Neural progenitor cell (in vitro differentiated cells): ENCODE data around the gene SETD3.

Experiments used
- EZH2phosphoT487 ChIP-seq: fragments of 200-600 bp; sonication (generic); IDR thresholded peaks from 2 replicates; pipeline ENCODE4 v1.6.1; 2017; ENCODE audit warnings: antibody characterized with exemption
- TF ChIP-seq, protein P1 (sequence below): fragments of 200-600 bp; sonication (generic); IDR thresholded peaks from 2 replicates; pipeline ENCODE4 v1.5.1; 2017; ENCODE audit warnings: antibody characterized with exemption, mild to moderate bottlenecking

- TF ChIP-seq EZH2phosphoT487 = no peak
- TF ChIP-seq, protein P1, sequence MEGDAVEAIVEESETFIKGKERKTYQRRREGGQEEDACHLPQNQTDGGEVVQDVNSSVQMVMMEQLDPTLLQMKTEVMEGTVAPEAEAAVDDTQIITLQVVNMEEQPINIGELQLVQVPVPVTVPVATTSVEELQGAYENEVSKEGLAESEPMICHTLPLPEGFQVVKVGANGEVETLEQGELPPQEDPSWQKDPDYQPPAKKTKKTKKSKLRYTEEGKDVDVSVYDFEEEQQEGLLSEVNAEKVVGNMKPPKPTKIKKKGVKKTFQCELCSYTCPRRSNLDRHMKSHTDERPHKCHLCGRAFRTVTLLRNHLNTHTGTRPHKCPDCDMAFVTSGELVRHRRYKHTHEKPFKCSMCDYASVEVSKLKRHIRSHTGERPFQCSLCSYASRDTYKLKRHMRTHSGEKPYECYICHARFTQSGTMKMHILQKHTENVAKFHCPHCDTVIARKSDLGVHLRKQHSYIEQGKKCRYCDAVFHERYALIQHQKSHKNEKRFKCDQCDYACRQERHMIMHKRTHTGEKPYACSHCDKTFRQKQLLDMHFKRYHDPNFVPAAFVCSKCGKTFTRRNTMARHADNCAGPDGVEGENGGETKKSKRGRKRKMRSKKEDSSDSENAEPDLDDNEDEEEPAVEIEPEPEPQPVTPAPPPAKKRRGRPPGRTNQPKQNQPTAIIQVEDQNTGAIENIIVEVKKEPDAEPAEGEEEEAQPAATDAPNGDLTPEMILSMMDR = no peak
Measured at GRCh38 chr14:99381688-99382060, 99.0 kb downstream of the SETD3 start.
